Skin epidermis (tissue), 12 donors: ENCODE results near the gene PARVA.
A peak's percentile ranks its signal among the peaks of the same experiment; 100 is the strongest.
"Not testable (repeated sequence)": the region's sequence is repeated elsewhere in the genome, so short reads cannot be mapped to it uniquely, and the experiment has no call there.

Experiments
- H3K27ac ChIP-seq, 21 experiments: fragments of 200-600 bp; sonication (generic) in 11 of 21; one replicate each; pipeline ENCODE4 v1.5.0; 2020; ENCODE audit warnings: mild to moderate bottlenecking in 3 of 21, inconsistent platforms in 2 of 21, moderate library complexity in 2 of 21
- H3K4me3 ChIP-seq, 7 experiments: fragments of 200-600 bp; sonication (generic) in 2 of 7; one replicate each; pipeline ENCODE4 v1.5.0; 2020; ENCODE audit warnings: inconsistent platforms in 2 of 7, mild to moderate bottlenecking in 2 of 7, moderate library complexity in 1 of 7

The PARVA gene, protein sequence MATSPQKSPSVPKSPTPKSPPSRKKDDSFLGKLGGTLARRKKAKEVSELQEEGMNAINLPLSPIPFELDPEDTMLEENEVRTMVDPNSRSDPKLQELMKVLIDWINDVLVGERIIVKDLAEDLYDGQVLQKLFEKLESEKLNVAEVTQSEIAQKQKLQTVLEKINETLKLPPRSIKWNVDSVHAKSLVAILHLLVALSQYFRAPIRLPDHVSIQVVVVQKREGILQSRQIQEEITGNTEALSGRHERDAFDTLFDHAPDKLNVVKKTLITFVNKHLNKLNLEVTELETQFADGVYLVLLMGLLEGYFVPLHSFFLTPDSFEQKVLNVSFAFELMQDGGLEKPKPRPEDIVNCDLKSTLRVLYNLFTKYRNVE

DNA sequence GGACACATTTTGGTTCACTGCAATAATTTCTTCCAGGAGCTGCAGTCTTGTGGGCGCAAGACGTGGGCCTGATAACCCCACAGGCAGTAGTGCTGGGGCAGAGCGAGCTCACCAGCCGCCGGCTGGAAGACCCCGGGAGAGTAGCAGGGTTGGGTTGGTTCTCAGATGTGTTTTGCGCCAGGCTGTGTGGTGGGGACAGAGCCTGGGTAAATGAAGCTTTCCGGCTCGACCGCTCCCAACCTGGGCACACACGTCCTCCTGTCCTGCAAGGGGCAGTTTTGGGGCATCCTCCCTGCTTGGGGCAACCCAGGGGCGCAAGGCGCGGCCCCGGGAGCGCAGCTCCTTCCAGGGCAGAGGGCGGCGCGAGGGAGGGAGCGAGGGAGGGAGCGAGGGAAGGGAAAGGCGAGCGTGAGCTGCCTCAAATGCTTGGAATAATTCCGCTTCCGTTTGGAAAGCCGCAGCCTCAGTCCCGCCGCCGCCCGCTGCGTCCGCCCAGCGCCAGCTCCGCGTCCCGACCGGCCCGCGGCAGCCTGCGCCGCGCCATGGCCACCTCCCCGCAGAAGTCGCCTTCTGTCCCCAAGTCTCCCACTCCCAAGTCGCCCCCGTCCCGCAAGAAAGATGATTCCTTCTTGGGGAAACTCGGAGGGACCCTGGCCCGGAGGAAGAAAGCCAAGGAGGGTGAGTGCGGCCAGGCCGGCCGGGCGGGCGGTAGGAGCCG lies at the start of gene PARVA:
PARVA (plus strand) TSS at position 466 of the 718 bp plus-strand sequence; CDS start at position 543, 77 bp downstream.
- Histone ChIP-seq H3K4me3 (peak within 1 kb of the TSS; percentile 45 to 66 (median 53)), H3K27ac (peak within 1 kb of the TSS; percentile 8 to 97 (median 89))

DNA sequence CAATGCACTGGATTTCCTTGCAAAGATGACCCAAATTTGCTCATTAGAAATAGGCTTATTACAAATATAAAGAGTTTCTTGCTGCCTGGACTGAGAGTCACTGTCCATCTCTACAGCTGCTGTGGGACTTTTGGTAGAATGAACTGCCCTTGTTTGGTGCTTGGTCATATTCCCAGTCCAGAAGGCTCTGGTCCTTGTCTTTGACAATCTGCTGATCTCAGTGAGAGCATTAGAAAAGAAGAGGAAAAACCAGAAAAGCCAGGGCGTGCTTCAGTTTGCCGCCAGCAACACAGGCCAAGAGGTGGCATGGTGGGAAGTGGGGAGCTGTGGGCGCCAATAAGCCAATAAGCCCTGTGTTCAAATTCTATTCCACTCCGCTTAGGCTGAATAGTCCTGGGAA lies 48.2 kb upstream of the PARVA start:
- no peak overlapping the region for H3K27ac ChIP-seq
- no peak overlapping the region for H3K4me3 ChIP-seq

DNA sequence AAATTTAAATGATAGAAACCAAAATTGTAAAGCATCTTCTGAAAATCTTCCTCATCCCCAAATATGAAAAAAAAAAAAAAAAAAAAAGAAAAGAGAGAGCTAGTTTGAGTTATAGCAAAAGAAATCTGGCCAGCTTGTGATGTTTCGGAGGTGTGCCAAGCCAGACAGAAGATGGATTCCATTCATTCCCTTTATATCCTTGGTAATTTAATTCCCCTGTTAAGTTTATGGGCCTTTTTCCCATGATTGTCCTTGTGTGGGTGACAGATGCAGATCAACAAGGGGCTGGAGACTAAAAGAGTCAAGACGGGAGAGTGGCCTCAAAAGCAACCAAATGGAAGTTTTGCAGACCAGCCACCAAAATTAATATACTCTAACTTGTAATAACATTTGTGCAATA lies 47.6 kb upstream of the PARVA start:
- H3K4me3 ChIP-seq = no peak overlapping the region
- no peak overlapping the region for H3K27ac ChIP-seq

DNA sequence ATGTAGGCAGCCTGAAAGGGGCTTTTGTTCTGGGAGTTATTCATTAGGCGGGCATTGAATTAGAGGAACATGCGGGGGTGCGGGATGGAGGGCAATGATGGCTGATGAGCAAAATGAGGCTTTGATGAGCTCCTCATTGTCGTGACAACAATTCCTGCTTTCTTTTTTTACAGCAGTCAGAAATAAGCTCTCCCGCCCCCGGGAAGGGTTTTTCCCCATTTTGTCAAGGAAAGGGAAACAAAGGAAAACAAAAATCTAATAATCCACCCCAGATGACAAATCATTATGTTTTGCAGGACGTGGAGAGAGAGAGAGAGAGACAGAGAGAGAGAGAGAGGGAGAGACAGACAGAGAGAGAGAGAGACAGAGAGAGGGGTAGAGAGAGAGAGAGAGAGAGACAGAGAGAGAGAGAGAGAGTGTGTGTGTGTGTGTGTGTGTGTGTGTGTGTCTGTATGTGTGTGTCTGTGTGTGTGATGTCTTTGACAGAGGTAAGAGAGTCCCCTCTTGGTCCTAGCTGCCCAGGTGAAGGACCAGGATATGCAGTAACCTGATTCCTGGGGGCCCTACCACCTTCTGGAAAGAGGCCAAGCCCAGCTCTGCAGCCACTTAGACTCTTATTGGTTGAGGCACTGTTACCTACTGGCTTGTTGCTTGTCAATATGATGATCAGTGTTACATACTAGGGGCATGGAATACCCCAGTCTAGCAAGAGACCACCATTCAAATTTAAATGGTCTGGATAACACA lies 46.7 kb upstream of the PARVA start:
- Histone ChIP-seq H3K4me3 (no peak overlapping the region), H3K27ac (peak overlapping the region in 1 of 21 experiments; percentile 58)

DNA sequence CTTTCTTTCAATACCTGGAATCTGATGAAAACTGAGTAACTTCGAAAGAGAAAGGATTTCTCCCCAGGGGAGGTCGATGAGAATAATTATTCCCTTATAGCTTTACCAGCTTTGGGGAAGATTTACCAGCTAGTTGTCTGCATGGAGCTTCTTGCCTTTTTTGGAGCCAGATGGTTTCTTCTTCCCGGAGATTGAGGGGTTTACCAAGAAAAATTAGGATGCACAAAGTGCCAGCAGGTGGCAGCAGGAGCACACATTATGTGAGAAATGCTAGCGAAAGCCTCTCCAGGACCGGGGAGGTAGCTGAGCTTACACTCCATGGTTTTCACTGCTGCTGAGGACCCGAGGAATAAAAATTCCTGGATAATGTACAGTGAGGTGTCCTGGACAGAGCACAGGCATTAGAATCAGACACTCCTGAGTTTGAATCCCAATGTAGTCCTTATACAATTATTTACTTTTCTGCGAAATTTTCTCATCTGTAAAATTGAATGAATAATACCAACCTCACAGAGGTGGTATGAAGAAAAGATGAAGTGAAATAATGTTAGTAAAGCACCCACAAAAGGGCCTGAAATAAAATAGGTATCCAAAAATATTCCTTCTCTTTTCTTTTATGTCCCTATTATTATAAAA lies 46.0 kb upstream of the PARVA start:
- Histone ChIP-seq H3K27ac (peak overlapping the region in 1 of 21 experiments; percentile 58), H3K4me3 (no peak overlapping the region)

DNA sequence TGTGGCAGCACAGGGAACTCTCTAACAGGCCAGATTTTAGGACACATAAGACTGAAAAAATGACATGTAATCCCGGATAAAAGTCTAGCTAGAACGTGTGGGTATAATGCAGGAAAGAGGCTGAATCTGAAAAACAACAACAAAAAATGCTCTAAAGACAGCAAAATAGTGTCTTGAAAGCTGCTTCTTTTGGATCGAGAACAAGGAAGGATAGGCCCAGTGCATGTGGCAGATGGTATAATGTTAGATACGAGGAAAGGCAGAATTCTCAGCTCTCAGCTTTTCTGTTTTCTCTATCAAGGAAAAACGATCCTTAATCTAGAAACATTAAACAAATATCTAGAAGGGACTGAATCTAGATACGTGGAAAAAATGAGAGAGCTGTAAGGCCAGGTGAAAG lies 33.8 kb upstream of the PARVA start:
- H3K4me3 ChIP-seq = no peak overlapping the region
- no peak overlapping the region for H3K27ac ChIP-seq

DNA sequence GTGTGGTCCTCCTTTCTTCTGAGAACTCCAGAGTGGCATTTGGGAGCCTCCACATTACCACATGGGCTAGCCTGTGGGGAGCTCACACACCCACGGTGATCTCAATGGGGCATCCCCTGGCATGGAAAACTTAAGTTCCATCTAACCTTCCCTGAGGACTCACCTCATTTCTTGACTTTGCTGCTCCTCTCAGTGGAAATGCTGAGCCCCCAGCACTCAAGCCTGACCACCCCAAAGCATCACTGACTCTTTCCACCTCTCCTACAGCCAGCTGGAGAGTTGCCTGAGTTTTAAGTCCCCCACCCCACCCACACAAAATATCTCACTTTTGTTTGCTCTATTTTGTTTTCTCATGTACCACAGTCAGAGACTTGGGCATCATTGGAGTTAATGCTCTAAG lies 23.8 kb upstream of the PARVA start:
- Histone ChIP-seq H3K4me3 (no peak overlapping the region), H3K27ac (no peak overlapping the region)

DNA sequence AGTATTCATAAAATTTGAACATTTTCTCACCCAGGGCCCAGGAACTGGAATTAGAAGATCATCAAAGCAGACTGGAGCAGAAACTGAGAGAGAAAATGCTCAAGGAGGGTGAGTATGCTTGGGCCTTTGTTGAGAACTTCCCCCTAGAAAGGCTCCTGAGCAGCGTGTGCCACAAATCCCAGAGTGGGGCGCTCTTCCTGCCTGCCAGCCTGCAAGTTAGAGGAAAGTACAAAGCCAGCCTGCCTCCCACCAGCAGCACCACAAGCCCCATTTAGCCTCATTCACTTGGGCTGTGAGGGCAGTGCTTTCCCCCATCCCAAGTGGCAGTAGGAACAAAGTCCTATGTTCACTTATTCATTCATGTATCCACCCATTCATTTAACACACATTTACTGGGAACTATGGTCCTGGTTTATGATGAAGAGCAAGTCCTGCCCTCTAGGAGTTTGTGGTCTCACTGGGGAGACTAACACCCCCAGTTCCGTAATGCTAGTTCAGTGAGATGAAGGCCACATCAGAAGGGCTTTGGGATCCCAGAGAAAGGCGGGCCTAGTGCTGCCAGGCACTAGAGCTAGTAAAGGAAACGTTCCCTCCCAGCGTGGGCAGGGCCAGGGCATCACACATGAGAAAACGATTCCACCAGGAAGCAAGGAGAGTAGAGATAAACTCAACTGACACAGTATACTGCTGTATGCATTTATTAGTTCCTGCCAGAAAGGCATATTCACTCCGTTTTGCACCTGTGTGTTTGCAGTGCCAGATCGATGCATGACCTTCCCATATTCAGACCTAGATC lies 22.4 kb upstream of the PARVA start:
- H3K4me3 ChIP-seq = no peak overlapping the region
- H3K27ac ChIP-seq = no peak overlapping the region

DNA sequence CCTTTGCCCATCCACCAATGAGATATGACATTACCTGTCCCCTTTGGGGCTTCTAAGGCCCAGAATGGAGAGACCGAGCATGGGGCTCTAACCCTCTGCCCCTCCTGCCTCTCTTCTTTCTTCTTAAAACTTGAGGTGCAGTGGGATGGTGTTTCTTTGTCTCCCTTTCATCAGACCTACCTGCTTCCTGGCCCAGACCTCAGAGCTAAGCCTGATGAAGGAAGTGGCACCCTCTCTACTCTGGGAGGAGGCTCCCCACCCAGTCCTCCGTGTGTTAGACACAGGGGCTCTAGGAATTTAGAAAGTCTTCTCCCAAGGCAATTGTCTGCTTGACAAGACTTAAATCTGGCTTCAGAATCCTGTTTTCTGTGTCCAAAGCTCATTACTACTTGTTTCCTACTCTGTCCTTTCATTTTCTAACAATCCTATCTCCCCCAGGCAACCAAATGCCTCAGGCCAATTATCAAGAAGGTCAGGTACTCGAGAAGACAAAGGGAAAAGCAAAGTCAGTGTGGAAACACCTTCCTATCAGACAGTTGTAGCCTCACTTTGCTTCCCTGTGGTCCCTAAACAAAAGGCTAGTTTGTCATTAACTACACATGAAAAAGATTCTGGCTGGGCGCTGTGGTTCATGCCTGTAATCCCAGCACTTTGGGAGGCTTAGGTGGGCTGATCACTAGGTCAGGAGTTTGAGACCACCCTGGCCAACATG lies 20.3 kb upstream of the PARVA start:
- no peak overlapping the region for H3K27ac ChIP-seq

DNA sequence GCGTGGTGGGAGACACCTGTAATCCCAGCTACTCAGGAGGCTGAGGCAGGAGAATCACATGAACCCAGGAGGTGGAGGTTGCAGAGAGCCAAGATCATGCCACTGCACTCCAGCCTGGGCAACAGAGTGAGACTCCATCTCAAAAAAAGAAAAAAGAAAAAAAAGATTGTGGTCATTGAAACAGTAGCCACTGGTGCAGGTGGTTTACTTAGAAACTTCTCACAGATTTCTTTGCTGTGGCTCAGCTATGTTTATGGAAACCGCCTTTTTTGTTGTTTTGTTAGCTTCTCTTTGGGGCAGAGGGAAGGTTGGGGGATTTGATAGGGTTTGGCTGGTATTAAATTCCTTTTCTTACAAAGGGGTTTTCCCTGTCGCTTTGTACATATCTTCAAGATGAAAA lies 19.7 kb upstream of the PARVA start:
- H3K27ac ChIP-seq, H3K4me3 ChIP-seq: not testable (repeated sequence)

More for the DNA sequence above, 20.3 kb upstream of the PARVA start:
- no peak overlapping the region for H3K4me3 ChIP-seq

DNA sequence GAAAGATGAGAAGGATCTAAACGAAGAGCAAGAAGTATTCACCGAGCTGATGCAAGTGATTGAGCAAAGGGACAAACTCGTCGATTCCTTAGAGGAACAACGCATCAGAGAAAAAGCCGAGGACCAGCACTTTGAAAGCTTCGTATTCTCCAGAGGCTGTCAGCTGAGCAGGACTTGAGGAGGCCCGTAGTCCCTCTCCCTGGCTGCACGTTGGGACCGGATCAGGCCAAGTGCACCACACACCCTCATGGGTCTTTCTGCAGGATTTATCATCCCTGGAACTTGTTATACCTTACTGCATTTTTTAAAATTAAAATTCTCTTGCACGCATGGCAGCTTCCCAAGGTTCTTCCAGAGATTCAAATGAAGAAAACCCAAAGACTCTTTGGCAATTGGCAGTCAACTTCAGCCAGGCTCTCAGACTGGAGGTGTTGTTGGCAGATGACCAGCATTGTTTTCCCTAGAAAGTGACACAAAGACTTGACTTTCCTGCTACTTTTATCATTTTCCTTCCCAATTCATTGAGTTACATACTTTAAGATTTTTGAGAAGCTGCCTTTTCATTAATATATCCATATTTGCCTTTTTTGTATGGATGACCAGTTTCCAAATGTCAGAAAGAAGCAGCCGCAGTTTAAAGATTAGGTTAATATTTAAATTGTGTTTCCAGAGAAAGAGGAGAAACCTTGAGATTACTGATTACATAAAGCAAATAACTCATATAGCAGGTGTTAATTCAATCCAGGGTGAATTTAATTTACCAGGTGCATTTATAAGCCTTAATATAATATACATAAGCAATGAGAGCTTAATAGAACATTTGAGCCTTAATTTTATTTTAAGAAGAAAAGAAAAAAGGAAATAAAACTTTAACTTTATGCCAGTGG lies 18.8 kb upstream of the PARVA start:
- Histone ChIP-seq H3K4me3 (no peak overlapping the region), H3K27ac (no peak overlapping the region)

DNA sequence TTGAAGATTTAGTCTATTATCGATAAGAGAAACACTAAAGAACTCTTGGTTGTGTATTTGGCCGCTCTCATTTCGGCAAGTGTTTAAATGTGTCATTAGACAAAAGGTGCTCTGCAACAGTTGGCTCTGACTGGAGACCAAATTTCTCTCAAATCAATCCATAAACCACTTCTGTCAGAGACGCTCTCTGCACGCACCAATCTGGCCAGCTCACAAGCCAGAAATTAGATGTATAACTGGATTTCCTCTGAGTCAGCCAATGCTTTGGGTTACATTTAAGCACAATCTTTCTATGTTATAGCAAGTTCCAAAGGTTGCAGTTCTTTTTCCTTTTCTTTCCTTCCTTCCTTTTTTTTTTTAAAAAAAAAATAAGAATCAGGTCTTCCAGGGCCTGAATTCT lies 17.6 kb upstream of the PARVA start:
- Histone ChIP-seq H3K27ac (no peak overlapping the region), H3K4me3 (no peak overlapping the region)

DNA sequence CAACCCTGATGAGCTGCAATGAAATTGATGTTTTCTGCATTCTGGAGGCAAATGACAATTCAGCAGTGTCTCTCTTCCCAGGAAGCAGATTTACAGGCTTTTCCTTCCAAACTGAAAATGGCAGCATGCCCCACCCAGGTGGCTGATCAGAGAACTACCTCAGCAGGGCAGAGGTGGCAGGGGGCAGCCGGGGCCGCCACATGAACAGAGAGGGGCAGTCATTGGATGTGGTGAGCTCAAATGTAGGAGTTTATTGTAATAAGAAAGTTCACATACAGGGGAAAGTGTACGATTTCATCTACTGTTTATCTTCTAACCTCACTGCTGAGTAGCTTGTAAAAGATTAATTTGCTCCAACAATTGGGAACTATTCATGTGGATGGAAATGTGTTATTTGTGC lies 15.7 kb upstream of the PARVA start:
- Histone ChIP-seq H3K27ac (no peak overlapping the region), H3K4me3 (no peak overlapping the region)

DNA sequence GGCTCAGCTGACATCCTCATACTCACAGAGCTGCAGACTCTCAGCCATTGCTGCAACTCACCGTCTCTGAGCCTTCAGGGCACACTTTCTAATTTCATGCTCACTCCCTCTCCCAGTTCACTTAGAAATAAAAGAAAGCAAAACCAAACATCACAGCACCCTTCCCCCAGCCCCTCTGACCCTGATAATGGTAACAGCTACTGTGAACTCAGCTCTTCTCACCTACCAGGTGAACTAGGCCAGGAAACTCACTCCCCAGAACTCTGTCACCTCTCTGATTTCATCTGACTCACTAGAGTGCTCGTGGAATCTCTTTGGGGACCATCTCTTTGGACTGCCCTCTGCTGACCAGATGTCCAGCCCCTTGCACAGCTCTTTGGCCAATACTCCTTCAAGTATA lies 14.5 kb upstream of the PARVA start:
- no peak overlapping the region for H3K27ac ChIP-seq
- H3K4me3 ChIP-seq = no peak overlapping the region

DNA sequence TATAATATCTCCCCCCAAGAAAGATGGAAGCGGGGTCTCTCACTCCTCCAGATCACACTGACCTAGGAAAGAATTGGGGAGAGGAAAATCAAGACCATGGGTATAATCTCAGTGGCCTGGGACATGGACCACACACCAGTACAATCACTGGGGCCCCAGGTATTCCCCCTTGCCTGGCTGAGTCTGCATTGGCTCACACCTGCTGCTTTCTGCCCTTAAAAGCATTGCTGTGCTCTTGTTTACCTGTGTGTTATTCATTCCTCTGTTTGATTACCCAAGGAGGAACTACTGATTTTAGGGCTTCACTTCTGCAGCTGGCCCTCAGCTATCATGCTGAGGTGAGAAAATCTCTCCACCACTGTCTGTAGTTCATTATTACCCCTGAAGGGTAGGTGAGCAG lies 14.0 kb upstream of the PARVA start:
- no peak overlapping the region for H3K27ac ChIP-seq
- H3K4me3 ChIP-seq = no peak overlapping the region

DNA sequence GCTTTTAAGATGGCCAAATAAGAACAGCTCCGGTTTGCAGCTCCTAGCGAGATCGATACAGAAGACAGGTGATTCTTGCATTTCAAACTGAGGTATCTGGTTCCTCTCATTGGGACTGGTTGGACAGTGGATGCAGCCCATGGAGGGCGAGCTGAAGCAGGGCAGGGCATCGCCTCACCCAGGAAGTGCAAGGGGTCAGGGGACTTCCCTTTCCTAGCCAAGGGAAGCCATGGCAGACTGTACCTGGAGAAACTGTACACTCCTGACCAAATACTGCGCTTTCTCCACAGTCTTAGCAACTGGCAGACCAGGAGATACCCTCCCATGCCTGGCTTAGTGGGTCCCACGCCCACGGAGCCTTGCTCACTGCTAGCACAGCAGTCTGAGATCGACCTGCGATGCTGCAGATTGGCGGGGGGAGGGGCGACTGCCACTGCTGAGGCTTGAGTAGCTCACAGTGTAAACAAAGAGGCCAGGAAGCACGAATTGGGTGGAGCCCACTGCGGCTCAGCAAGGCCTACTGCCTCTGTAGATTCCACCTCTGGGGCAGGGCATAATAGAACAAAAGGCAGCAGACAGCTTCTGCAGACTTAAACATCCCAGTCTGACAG lies 11.3 kb upstream of the PARVA start:
- H3K4me3 ChIP-seq, H3K27ac ChIP-seq: not testable (repeated sequence)

DNA sequence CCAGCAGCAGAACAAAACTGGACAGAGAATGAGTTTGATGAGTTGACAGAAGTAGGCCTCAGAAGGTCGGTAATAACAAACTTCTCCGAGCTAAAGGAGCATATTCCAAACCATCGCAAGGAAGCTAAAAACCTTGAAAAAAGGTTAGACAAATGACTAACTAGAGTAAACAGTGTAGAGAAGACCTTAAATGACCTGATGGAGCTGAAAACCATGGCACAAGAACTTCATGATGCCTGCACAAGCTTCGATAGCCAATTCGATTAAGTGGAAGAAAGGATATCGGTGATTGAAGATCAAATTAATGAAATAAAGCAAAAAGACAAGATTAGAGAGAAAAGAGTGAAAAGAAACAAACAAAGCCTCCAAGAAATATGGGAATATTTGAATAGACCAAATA lies 10.3 kb upstream of the PARVA start:
- not testable (repeated sequence) for H3K27ac ChIP-seq, H3K4me3 ChIP-seq
